Tibial nerve (tissue), 4 donors: Measurements from ENCODE around the gene ITIH4. TPM values are rescaled to one million over a fixed set of nuclear protein-coding genes. Genes with fewer than 3 reads are reported as not detected.

Experiments
- DNase-seq, 2 donors: peaks; one replicate each; pipeline ENCODE4 v3.0.0-alpha.2; 2019; ENCODE audit warnings: low spot score in 2 of 2
- H3K27ac ChIP-seq, 4 donors: fragments of 200-600 bp; sonication (generic) in 3 of 4; one replicate each; pipeline ENCODE4 v1.5.1; 2017 to 2019; ENCODE audit warnings: mild to moderate bottlenecking in 1 of 4
- H3K27me3 ChIP-seq, 2 donors: fragments of 200-600 bp; sonication (generic) in 1 of 2; one replicate each; pipeline versions ENCODE4 v1.5.1 to v1.6.0; 2017 to 2019
- H3K36me3 ChIP-seq, 3 donors: fragments of 200-600 bp; sonication (generic); one replicate each; pipeline ENCODE4 v1.5.1; 2018 to 2019
- H3K4me1 ChIP-seq, 4 donors: fragments of 200-600 bp; sonication (generic) in 3 of 4; one replicate each; pipeline ENCODE4 v1.5.1; 2017 to 2019
- H3K4me3 ChIP-seq, 4 donors: fragments of 200-600 bp; sonication (generic) in 3 of 4; one replicate each; pipeline ENCODE4 v1.5.1; 2017 to 2019; ENCODE audit warnings: mild to moderate bottlenecking in 1 of 4, moderate library complexity in 1 of 4
- H3K9me3 ChIP-seq, 4 donors: fragments of 200-600 bp; sonication (generic) in 3 of 4; one replicate each; pipeline ENCODE4 v1.5.1; 2017 to 2019
- CTCF ChIP-seq, 5 experiments: fragments of 200-600 bp in 3 of 5; fragments of 450-650 bp in 2 of 5; sonication (generic) in 3 of 5; IDR thresholded peaks; one replicate each; pipeline ENCODE4 v1.5.1; 2016 to 2019; ENCODE audit warnings: antibody characterized with exemption in 5 of 5, mild to moderate bottlenecking in 3 of 5, moderate library complexity in 2 of 5
- EP300 ChIP-seq, 2 donors: sonication (generic); formaldehyde crosslinking; IDR thresholded peaks; one replicate each; pipeline ENCODE4 v1.6.1; 2017; ENCODE audit warnings: antibody characterized with exemption in 2 of 2, mild to moderate bottlenecking in 1 of 2
- POLR2A ChIP-seq, 2 donors: fragments of 450-650 bp; IDR thresholded peaks; one replicate each; pipeline ENCODE4 v1.6.1; 2017; ENCODE audit warnings: antibody characterized with exemption in 2 of 2, mild to moderate bottlenecking in 2 of 2, moderate library complexity in 2 of 2
- WGBS, 2 donors: methylation state at CpG; one replicate each; pipeline ENCODE4 v1.1.5; 2018; 5-methylcytosine and 5-hydroxymethylcytosine counted together
- total RNA-seq, 4 donors: library from RNA; depleted of rRNA; stranded (reverse); fragments of >200 nt; gene quantifications; one replicate each; pipeline ENCODE4 v1.1.0, GENCODE V29; 2016

Gene ITIH4
- total RNA-seq, 4 donors from 2014 or later, result 5.4 to 24.9 (median 10.1) TPM

- Histone ChIP-seq H3K4me3 (no peak overlapping the region), H3K36me3 (peaks cover 0 to 70% (median 6%) of the 10 kb centered on the region in 3 donors), H3K9me3 (no peaks in the 10 kb centered on the region), H3K4me1 (peaks cover 0 to 41% (median 9%) of the 10 kb centered on the region in 4 donors), H3K27me3 (no peaks in the 10 kb centered on the region), H3K27ac (peak overlapping the region in 2 of 4 donors; percentile 85 to 89)
- TF ChIP-seq CTCF (IDR thresholded peaks at IDR 0.05) (no peak), EP300 (IDR thresholded peaks at IDR 0.05) (peak in 1 of 2 donors; percentile 48)
- DNase-seq, result no peak
- 71 to 78% methylated on average over 15 of the region's 15 CpGs for whole genome bisulfite sequencing, 2 donors
Measured at GRCh38 chr3:52846432-52846965, 16.0 kb upstream of the ITIH4 start.

- TF ChIP-seq EP300 (IDR thresholded peaks at IDR 0.05) (no peak), CTCF (IDR thresholded peaks at IDR 0.05) (peak in 4 of 5 experiments; percentile 19 to 54 (median 44)), POLR2A (IDR thresholded peaks at IDR 0.05) (no peak)
- peaks cover 0 to 70% (median 6%) of the 10 kb centered on the region in 3 donors for H3K36me3 ChIP-seq
- H3K4me1 ChIP-seq, result peaks cover 0 to 41% (median 9%) of the 10 kb centered on the region in 4 donors
- H3K9me3 ChIP-seq, result no peaks in the 10 kb centered on the region
- peak overlapping the region; percentile 46 to 89 (median 78) for H3K27ac ChIP-seq
- DNase-seq, result no peak
- no peak overlapping the region for H3K4me3 ChIP-seq
- WGBS, 2 donors, result 58 to 68% methylated on average over 7 of the region's 7 CpGs
- H3K27me3 ChIP-seq, result no peaks in the 10 kb centered on the region
Measured at GRCh38 chr3:52845691-52846431, 15.4 kb upstream of the ITIH4 start.

GRCh38 chr3:52845157-52845556, 14.7 kb upstream of the ITIH4 start:
- Histone ChIP-seq H3K9me3 (no peaks in the 10 kb centered on the region), H3K36me3 (peaks cover 0 to 70% (median 6%) of the 10 kb centered on the region in 3 donors), H3K4me1 (peaks cover 0 to 41% (median 9%) of the 10 kb centered on the region in 4 donors), H3K27me3 (no peaks in the 10 kb centered on the region), H3K27ac (peak overlapping the region; percentile 46 to 89 (median 78)), H3K4me3 (no peak overlapping the region)
- TF ChIP-seq POLR2A (IDR thresholded peaks at IDR 0.05) (no peak), CTCF (IDR thresholded peaks at IDR 0.05) (no peak), EP300 (IDR thresholded peaks at IDR 0.05) (peak in 1 of 2 donors; percentile 70)
- DNase-seq, result peak; percentile 49 to 66
- WGBS, 2 donors, result 9 to 23% methylated on average over 6 of the region's 6 CpGs

GRCh38 chr3:52844290-52844975, 14.0 kb upstream of the ITIH4 start:
- peaks cover 0 to 41% (median 9%) of the 10 kb centered on the region in 4 donors for H3K4me1 ChIP-seq
- WGBS, 2 donors, result 75 to 79% methylated on average over 18 of the region's 18 CpGs
- TF ChIP-seq EP300 (IDR thresholded peaks at IDR 0.05) (no peak), CTCF (IDR thresholded peaks at IDR 0.05) (no peak), POLR2A (IDR thresholded peaks at IDR 0.05) (no peak)
- peak overlapping the region; percentile 46 to 89 (median 66) for H3K27ac ChIP-seq
- H3K36me3 ChIP-seq, result peaks cover 0 to 68% (median 6%) of the 10 kb centered on the region in 3 donors
- H3K4me3 ChIP-seq, result no peak overlapping the region
- H3K9me3 ChIP-seq, result no peaks in the 10 kb centered on the region
- DNase-seq, result no peak
- H3K27me3 ChIP-seq, result no peaks in the 10 kb centered on the region
